Activated CD8-positive, alpha-beta memory T cell treated with anti-CD3 and anti-CD28 coated beads, Interleukin-2, amount 50 U/mL, for 4 hours (primary cell): ENCODE data around the gene AP4M1.

Source experiments
- DNase-seq: peaks from one replicate; pipeline ENCODE4 v3.0.0-alpha.2; 2020

The AP4M1 gene, protein sequence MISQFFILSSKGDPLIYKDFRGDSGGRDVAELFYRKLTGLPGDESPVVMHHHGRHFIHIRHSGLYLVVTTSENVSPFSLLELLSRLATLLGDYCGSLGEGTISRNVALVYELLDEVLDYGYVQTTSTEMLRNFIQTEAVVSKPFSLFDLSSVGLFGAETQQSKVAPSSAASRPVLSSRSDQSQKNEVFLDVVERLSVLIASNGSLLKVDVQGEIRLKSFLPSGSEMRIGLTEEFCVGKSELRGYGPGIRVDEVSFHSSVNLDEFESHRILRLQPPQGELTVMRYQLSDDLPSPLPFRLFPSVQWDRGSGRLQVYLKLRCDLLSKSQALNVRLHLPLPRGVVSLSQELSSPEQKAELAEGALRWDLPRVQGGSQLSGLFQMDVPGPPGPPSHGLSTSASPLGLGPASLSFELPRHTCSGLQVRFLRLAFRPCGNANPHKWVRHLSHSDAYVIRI

GRCh38 chr7:100101016-100101862, at the start of gene AP4M1, which contains the start of gene MCM7:
AP4M1 (plus strand) TSS chr7:100101643; CDS start chr7:100101715, 72 bp downstream.
MCM7 (minus strand) TSS chr7:100101397; CDS start chr7:100101294, 103 bp downstream.
- peak; percentile 94 for DNase-seq

DNA sequence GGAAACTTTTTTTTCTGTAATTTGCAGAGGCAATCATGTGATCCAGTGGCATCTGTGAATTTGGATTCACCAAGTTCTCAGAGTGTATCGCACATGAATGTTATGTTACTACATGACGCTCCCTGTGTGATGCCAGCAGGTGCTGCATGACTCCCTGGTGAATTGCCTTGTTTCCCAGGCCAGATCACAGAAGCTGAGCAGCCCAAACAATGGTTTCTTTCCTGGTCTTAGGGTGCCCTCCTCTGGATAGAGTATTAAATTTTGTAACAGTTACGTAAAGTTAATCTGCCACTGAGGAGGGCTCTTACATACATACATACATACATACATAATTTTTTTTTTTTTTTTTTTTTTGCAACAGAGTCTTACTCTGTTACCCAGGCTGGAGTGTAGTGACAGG, 48.2 kb upstream of the AP4M1 start:
- no peak for DNase-seq

DNA sequence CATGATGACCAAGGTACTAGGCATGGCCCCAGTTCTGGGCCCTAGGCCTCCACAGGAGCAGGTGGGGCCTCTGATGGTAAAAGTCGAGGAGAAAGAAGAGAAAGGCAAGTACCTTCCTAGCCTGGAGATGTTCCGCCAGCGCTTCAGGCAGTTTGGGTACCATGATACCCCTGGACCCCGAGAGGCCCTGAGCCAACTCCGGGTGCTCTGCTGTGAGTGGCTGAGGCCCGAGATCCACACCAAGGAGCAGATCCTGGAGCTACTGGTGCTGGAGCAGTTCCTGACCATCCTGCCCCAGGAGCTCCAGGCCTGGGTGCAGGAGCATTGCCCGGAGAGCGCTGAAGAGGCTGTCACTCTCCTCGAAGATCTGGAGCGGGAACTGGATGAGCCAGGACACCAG, 44.4 kb upstream of the AP4M1 start:
- no peak for DNase-seq

DNA sequence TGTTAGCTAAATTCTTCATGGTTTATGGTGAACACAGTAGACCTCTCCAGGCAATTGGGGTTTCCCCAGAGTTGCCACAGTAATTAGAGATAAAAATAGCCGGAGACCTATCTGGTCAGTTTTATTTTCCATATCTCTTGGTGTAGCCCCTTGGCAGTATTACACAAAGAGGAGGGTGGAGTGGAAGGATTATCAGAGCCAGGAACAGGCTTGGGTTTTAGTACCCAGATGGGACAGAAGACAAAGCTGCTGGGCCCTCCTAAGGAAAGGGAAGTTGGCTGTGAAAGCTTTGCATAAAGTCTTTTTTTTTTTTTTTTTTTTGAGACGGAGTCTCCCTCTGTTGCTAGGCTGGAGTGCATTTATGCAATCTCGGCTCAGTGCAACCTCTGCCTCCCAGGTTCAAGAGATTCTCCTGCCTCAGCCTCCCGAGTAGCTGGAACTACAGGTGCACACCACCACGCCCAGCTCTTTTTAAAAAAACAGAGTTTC, 42.1 kb upstream of the AP4M1 start:
- no peak for DNase-seq

DNA sequence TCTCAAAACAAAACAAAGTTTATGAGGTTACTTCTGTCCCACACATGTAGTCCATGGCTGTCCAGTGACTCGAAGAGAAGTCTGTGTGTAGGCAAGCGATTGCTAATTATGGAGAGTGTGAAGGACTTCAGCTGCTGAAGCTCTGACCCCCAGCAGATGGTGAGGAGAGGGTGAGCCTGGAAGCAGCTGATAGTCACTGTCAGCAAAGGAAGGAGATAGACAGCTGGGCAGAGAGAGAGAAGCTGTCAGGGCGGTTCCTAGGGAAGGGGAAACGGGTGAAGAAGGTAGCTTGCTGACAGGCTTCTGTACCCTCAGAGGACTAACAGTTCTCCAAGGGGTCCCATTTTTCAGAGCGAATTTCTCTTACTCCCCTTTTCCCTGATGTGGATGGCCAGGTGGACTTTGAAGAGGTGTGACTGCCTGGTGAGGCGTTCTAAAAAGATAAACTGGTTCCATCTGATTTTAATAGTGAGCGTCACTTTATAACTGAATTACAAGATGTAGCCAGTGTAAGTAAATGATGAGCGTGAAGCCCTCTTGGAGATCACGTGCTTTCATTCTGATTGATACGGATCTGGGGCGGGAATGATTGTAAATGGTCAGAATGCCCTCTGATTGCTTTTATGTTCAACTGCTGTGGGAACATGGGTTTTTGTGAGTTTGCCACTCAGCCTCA, 39.8 kb upstream of the AP4M1 start:
- no peak for DNase-seq

DNA sequence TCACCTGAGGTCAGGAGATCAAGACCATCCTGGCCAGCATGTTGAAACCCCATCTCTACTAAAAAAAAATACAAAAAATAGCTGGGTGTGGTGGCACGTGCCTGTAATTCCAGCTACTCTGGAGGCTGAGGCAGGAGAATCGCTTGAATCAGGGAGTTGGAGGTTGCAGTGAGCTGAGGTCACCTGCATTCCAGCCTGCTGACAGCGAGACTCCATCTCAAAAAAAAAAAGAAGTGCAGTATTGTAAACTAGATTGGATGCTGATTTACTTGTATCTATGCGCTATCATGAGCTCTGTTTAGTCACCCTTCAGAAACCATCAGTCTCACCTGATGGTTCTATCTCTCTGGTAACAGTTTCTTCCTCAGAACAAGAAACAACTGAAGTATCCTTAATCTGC, 38.1 kb upstream of the AP4M1 start:
- DNase-seq: no peak

DNA sequence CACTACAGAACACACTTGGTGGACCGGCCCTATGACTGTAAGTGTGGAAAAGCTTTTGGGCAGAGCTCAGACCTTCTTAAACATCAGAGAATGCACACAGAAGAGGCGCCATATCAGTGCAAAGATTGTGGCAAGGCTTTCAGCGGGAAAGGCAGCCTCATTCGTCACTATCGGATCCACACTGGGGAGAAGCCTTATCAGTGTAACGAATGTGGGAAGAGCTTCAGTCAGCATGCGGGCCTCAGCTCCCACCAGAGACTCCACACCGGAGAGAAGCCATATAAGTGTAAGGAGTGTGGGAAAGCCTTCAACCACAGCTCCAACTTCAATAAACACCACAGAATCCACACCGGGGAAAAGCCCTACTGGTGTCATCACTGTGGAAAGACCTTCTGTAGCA, 37.3 kb upstream of the AP4M1 start:
- no peak for DNase-seq

DNA sequence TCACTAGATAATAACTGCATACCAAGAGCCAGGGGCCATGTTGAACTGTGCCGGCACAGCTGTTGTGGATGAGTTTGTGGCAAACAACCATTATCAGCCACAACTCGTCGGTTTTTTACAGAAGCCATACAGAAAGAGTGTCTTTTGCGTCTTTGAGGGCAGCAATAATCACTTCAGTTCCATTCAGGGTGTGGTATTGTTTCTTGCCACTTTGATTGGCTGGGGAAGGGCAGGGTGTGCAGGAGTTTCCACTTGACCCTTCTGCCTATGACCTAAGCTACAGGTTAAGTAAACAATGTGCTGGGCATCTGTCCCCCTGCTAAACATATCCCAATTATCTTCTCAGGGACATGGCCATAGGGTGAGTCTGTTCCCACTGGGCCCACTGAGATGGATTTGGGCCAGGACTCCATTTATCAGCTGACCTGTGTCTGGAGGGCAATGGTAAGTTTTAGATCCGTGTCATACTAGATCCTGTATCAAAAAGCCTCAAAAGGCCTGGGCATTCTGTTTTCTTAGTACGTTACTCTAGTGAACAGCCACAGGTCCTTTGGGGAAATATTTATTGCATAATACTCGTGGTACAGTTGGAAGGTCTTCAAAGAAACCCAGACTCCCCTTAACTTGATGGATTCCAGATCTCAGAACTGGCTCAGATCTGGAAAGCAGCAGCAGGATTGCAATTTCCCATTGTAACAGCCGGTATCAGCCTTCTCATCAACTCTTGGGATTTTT, 35.8 kb upstream of the AP4M1 start:
- no peak for DNase-seq

DNA sequence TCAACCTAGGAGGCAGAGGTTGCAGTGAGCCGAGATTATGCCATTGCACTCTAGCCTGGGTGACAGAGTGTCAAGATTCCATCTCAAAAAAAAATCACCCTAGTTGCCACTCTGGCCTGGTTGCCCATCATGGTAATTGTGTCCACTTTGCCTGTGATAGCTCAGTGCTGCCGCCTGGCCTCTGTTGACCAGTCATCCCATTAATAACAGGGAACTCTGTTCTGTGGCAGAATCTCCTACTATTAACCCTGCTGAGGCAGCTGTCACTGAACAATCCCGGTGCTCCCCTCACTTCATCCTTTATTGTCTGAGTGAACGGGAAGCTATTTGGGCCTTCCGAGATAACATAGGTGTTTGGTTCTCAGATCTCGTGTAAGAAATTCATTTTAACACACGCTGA, 34.5 kb upstream of the AP4M1 start:
- no peak for DNase-seq

- DNase-seq: no peak
These were observed 31.5 kb upstream of the AP4M1 start for GRCh38 chr7:100069991-100070390.

DNA sequence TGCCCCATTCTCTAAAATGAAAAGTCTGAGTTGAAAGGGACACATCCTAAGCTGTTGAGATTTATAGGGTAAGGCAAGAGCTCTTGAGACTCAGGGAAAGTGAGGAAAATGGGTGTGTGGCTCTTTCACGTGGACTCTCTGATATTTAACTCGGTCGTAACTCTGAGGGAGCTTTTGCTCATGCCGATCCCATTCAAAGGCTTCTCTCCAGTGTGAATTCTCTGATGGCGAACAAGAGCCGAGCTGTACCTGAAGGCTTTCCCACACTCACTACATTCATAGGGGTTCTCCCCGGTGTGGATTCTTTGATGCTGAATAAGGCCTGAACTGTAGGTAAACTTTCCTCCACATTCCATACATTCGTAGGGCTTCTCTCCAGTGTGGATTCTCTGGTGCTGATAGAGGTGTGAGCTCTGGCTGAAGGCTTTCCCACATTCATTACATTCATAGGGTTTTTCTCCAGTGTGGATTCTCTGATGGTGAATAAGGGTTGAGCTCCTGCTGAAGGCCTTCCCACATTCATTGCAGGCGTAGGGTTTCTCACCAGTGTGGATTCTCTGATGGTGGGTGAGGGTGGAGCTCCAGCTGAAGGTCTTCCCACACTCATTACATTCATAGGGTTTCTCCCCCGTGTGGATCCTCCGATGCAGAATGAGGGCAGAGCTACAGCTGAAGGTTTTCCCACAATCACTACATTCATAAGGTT, 30.3 kb upstream of the AP4M1 start:
- DNase-seq: no peak

- no peak for DNase-seq
These were observed 29.0 kb upstream of the AP4M1 start for GRCh38 chr7:100072462-100072861.

GRCh38 chr7:100074841-100075240, 26.6 kb upstream of the AP4M1 start:
- no peak for DNase-seq

GRCh38 chr7:100075418-100075817, 26.0 kb upstream of the AP4M1 start:
- DNase-seq: no peak

- DNase-seq: no peak
These were observed 24.2 kb upstream of the AP4M1 start for GRCh38 chr7:100077205-100077604.

- no peak for DNase-seq
These were observed 22.4 kb upstream of the AP4M1 start for GRCh38 chr7:100079024-100079560.

DNA sequence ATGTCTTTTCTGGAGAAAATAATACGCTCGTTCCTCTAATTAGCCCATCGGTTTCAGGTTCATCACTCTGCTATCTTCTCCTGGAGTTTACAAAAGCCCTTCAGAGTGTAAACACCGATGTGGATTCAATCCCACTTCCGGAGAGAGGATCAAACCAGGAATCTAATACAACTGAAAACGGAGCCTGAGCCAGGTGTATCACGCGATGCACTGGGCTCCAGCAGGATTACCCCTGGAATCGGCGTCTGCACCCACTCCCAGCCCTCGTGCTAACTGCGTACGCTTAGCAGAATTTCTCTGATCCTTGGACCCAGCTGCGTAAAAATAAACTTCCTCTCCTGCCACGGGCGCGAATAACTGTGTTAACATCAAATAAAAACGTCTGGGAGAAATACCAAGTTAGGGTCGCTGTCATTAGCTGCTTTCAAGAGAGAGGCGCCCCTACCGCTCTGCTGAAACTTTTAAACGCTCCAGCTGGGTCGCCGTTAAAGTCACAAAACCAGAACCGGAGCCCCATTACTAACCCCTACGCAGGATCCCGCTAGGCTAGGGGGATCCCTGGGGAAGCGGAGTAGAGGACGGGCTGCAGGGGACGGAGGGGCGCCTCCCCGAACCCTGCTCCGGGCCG, 20.4 kb upstream of the AP4M1 start:
- DNase-seq: no peak

DNA sequence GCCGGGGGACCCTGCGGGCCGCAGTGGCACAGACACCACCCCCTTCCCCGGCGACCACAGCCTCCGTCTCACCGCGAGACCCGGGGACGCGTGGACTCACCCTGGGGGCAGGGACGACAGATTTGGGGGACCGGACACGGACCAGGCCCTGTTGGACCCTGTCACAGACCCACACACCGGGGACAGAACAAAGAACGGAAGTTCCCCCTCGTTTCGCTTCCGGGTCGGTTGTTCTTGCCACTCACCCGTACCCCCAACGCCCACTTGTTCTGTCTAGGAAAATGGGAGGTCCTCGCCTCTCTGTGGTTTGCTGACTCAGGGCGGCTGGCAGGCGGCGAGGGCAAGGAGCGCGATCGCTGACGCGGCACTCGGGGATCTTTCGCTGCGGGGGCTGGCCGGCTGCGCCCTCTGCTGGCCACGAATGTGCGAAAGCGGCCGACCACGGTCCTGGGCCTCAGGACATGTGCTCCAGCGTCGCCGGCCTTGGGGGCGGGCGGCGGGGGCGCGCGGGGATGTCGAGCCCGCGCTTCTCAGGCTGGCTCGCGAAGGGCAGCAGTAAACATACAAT, 19.8 kb upstream of the AP4M1 start, which contains the start of gene ZNF3:
TSS of gene ZNF3 (minus strand) at position 189 of the 568 bp plus-strand sequence. CDS start 4,366 bp downstream, outside the sequence.
- DNase-seq: peak; percentile 97

DNA sequence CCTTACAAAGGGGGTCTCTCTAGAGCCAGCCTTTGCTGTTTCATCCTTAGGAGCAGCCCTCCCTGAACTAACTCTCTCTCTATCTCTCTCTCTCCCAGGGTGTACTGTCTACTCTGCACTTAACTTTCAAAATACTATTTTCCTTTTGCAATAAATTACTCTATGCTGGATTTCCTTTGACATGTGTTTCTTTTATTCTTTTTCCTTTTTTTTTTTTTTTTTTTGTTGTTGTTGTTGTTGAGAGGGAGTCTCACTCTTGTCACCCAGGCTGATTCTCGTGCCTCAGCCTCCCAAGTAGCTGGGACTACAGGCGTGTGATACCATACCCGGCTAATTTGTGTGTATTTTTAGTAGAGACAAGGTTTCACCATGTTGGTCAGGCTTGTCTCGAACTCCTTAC, 18.5 kb upstream of the AP4M1 start:
- no peak for DNase-seq

GRCh38 chr7:100085515-100085914, 15.9 kb upstream of the AP4M1 start:
- no peak for DNase-seq
